Suppressor macrophage (primary cell): ENCODE results near the gene KRT1.

Experiments used
- DNase-seq, 4 experiments: peaks; one replicate each; pipeline ENCODE4 v3.0.0-alpha.2; 2020 to 2022

Gene KRT1

GRCh38 chr12:52659395-52659794, 20.8 kb downstream of the KRT1 start:
- DNase-seq, result no peak

- no peak for DNase-seq
Measured at GRCh38 chr12:52658196-52658595, 22.0 kb downstream of the KRT1 start.

- no peak for DNase-seq
Measured at GRCh38 chr12:52657250-52657902, 22.8 kb downstream of the KRT1 start.

- DNase-seq, result no peak
Measured at GRCh38 chr12:52656616-52657015, 23.6 kb downstream of the KRT1 start.

- DNase-seq, result no peak
Measured at GRCh38 chr12:52655720-52656124, 24.5 kb downstream of the KRT1 start.

GRCh38 chr12:52655251-52655650, 25.0 kb downstream of the KRT1 start:
- no peak for DNase-seq

- no peak for DNase-seq
Measured at GRCh38 chr12:52651726-52652261, 28.4 kb downstream of the KRT1 start, which contains the start of gene KRT2. TSS of gene KRT2 (minus strand) at chr12:52652211. CDS start at chr12:52652142, 69 bp downstream.

- no peak for DNase-seq
Measured at GRCh38 chr12:52650520-52651081, 29.6 kb downstream of the KRT1 start.

GRCh38 chr12:52649066-52649465, 31.1 kb downstream of the KRT1 start:
- no peak for DNase-seq

GRCh38 chr12:52648012-52648550, 32.1 kb downstream of the KRT1 start:
- DNase-seq, result no peak

GRCh38 chr12:52647601-52648000, 32.6 kb downstream of the KRT1 start:
- no peak for DNase-seq

GRCh38 chr12:52646613-52647012, 33.6 kb downstream of the KRT1 start:
- no peak for DNase-seq

- peak; percentile 45 to 74 (median 60) for DNase-seq
Measured at GRCh38 chr12:52645982-52646381, 34.2 kb downstream of the KRT1 start.

GRCh38 chr12:52645120-52645761, 35.0 kb downstream of the KRT1 start:
- peak in 1 of 4 experiments; percentile 6 for DNase-seq

GRCh38 chr12:52644078-52644415, 36.2 kb downstream of the KRT1 start:
- no peak for DNase-seq

- DNase-seq, result no peak
Measured at GRCh38 chr12:52643233-52644077, 36.8 kb downstream of the KRT1 start.

- no peak for DNase-seq
Measured at GRCh38 chr12:52641468-52641867, 38.7 kb downstream of the KRT1 start.

- DNase-seq, result no peak
Measured at GRCh38 chr12:52637299-52637698, 42.9 kb downstream of the KRT1 start.

- no peak for DNase-seq
Measured at GRCh38 chr12:52636592-52637258, 43.5 kb downstream of the KRT1 start.

- no peak for DNase-seq
Measured at GRCh38 chr12:52636189-52636588, 44.0 kb downstream of the KRT1 start.

- DNase-seq, result no peak
Measured at GRCh38 chr12:52634266-52635056, 45.7 kb downstream of the KRT1 start.
